Activated T-helper 1 cell treated with anti-CD3 and anti-CD28 coated beads, Interleukin-12 subunit alpha, Interleukin-12 subunit beta, Interleukin-2, Interleukin-4 antibody, amounts not matched to agents 30 ng/mL and 10 ng/mL and 1 ng/mL, durations not matched to agents 14 hours and 24 hours and 36 hours (primary cell): Measurements from ENCODE around the gene RHOXF2. TPM values are rescaled to one million over a fixed set of nuclear protein-coding genes. Genes with fewer than 3 reads are reported as not detected.
"Not testable (repeated sequence)": the region's sequence is repeated elsewhere in the genome, so short reads cannot be mapped to it uniquely, and the experiment has no call there.

Source experiments
- DNase-seq: peaks from one replicate; pipeline ENCODE4 v3.0.0; 2021; ENCODE audit warnings: low spot score
- H3K27ac Mint-ChIP-seq: one replicate; pipeline ENCODE4 v1.8.0; 2021; ENCODE audit warnings: mild to moderate bottlenecking, mixed read lengths
- H3K27me3 Mint-ChIP-seq: one replicate; pipeline ENCODE4 v1.8.0; 2022; ENCODE audit warnings: mild to moderate bottlenecking, moderate library complexity, mixed read lengths; ENCODE audit not compliant: insufficient read depth
- H3K36me3 Mint-ChIP-seq: one replicate; pipeline ENCODE4 v1.8.0; 2021; ENCODE audit warnings: low read depth, mixed read lengths
- H3K4me1 Mint-ChIP-seq: one replicate; pipeline ENCODE4 v1.8.0; 2021; ENCODE audit warnings: low read depth, mixed read lengths
- H3K4me3 Mint-ChIP-seq: one replicate; pipeline ENCODE4 v1.8.0; 2021; ENCODE audit warnings: mild to moderate bottlenecking, moderate library complexity, mixed read lengths
- H3K9me3 Mint-ChIP-seq: one replicate; pipeline ENCODE4 v1.8.0; 2021; ENCODE audit warnings: mixed read lengths
- intact Hi-C: fragments of 100-400 bp; cut with micrococcal nuclease; formaldehyde crosslinking; loops from one replicate; pipeline ENCODE4 v1.15.1; 2024
- total RNA-seq: library from RNA; stranded (reverse); gene quantifications from 2 replicates; pipeline ENCODE4 v1.2.3, GENCODE V29; 2022

RHOXF2 gene
- total RNA-seq, 1 donor from 2014 or later, result not detected

GRCh38 chrX:120145295-120145925, 13.0 kb upstream of the RHOXF2 start:
- H3K9me3 Mint-ChIP-seq, result peaks cover 5% of the 10 kb centered on the region
- DNase-seq, result no peak
- H3K36me3 Mint-ChIP-seq, result peaks cover 6% of the 10 kb centered on the region
- peak overlapping the region; percentile 73 for H3K27ac Mint-ChIP-seq
- H3K4me1 Mint-ChIP-seq, result peaks cover 40% of the 10 kb centered on the region
- intact Hi-C loops, result loop anchor here (10.0 kb wide), 1 partner anchor 79 kb away; no protein-coding TSS in a partner anchor
- H3K4me3 Mint-ChIP-seq, result no peak overlapping the region
- H3K27me3 Mint-ChIP-seq, result peaks cover 3% of the 10 kb centered on the region

DNA sequence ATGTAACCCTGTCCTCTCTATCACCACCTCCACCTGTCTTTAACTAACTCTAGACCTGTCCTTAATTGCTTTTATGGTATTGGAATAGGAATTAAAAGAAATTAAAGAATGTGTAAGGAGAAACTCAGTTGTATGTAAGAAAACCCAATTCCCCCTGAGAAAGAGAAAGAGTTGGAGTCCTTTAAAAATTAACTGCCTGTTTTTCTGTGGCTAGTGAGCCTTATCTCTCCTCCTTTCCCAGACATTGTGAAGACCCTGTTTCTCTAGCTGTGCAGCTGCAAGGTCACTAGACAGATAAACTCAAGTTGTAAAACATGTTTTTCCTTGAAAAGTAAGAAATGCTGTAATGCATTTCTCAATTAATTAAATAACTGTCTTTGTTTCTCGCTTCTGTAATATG, 12.1 kb upstream of the RHOXF2 start:
- H3K4me1 Mint-ChIP-seq, result peaks cover 40% of the 10 kb centered on the region
- H3K4me3 Mint-ChIP-seq, H3K27me3 Mint-ChIP-seq, H3K36me3 Mint-ChIP-seq, H3K9me3 Mint-ChIP-seq, DNase-seq: not testable (repeated sequence)
- intact Hi-C loops, result loop anchor here (10.0 kb wide), 1 partner anchor 78 kb away; no protein-coding TSS in a partner anchor
- peak overlapping the region; percentile 37 for H3K27ac Mint-ChIP-seq

- Mint-ChIP-seq H3K27ac (no peak overlapping the region), H3K4me1 (peaks cover 36% of the 10 kb centered on the region), H3K27me3 (no peaks in the 10 kb centered on the region), H3K9me3 (peaks cover 4% of the 10 kb centered on the region), H3K36me3 (peaks cover 4% of the 10 kb centered on the region), H3K4me3 (no peak overlapping the region)
- intact Hi-C loops, result loop anchor here (10.0 kb wide), 1 partner anchor 77 kb away; no protein-coding TSS in a partner anchor
- DNase-seq, result no peak
Observed at GRCh38 chrX:120147537-120147936, 10.9 kb upstream of the RHOXF2 start.

GRCh38 chrX:120150109-120150744, 8.2 kb upstream of the RHOXF2 start:
- H3K4me3 Mint-ChIP-seq, DNase-seq, intact Hi-C loops, H3K27me3 Mint-ChIP-seq, H3K27ac Mint-ChIP-seq, H3K36me3 Mint-ChIP-seq, H3K9me3 Mint-ChIP-seq: not testable (repeated sequence)
- peaks cover 13% of the 10 kb centered on the region for H3K4me1 Mint-ChIP-seq

- intact Hi-C loops, H3K27me3 Mint-ChIP-seq, H3K4me3 Mint-ChIP-seq, H3K9me3 Mint-ChIP-seq, H3K4me1 Mint-ChIP-seq, DNase-seq, H3K36me3 Mint-ChIP-seq, H3K27ac Mint-ChIP-seq: not testable (repeated sequence)
Observed at GRCh38 chrX:120159086-120159485, 673 bp downstream of the RHOXF2 start.

DNA sequence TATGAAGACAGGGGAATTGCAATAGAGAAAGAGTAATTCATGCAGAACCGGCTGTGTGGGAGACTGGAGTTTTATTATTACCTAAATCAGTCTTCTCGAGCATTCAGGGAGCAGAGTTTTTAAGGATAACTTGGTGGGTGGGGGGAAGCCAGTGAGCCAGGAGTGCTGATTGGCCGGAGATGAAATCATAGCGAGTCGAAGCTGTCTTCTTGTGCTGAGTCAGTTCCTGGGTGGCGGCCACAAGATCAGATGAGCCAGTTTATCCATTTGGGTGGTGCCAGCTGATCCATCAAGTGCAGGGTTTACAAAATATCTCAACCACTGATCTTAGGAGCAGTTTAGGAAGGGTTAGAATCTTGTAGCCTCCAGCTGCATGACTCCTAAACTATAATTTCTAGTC, 34.8 kb downstream of the RHOXF2 start:
- H3K27me3 Mint-ChIP-seq, intact Hi-C loops, H3K9me3 Mint-ChIP-seq, DNase-seq, H3K36me3 Mint-ChIP-seq, H3K4me1 Mint-ChIP-seq, H3K4me3 Mint-ChIP-seq, H3K27ac Mint-ChIP-seq: not testable (repeated sequence)

DNA sequence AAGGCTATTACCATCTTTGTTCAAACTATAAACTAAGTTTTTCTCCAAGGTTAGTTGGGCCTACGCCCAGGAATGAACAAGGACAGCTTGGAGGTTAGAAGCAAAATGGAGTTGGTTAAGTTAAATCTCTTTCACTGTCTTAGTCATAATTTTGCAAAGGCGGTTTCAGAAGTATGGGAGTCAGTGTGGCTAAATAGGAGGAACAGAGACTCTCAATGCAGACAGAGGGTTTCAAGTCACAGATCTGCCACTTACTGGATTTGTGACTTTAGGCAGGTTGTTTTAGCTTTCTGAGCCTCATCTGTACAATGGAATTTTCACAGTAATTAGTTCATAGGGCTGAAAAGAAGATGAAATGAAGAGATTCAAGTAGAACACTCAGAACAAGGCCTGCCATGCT, 35.3 kb downstream of the RHOXF2 start:
- H3K4me1 Mint-ChIP-seq, intact Hi-C loops, H3K4me3 Mint-ChIP-seq, H3K36me3 Mint-ChIP-seq, H3K27me3 Mint-ChIP-seq, H3K9me3 Mint-ChIP-seq, H3K27ac Mint-ChIP-seq, DNase-seq: not testable (repeated sequence)

GRCh38 chrX:120195786-120196185, 37.4 kb downstream of the RHOXF2 start:
- H3K4me3 Mint-ChIP-seq, H3K27ac Mint-ChIP-seq, H3K9me3 Mint-ChIP-seq: not testable (repeated sequence)

GRCh38 chrX:120196626-120197283, 38.3 kb downstream of the RHOXF2 start:
- H3K4me1 Mint-ChIP-seq, DNase-seq, intact Hi-C loops: not testable (repeated sequence)

More at GRCh38 chrX:120195786-120196185, 37.4 kb downstream of the RHOXF2 start:
- intact Hi-C loops, H3K27me3 Mint-ChIP-seq, H3K36me3 Mint-ChIP-seq, H3K4me1 Mint-ChIP-seq, DNase-seq: not testable (repeated sequence)

GRCh38 chrX:120200851-120201250, 42.4 kb downstream of the RHOXF2 start:
- Mint-ChIP-seq H3K4me1 (no peaks in the 10 kb centered on the region), H3K4me3 (no peak overlapping the region), H3K27me3 (no peaks in the 10 kb centered on the region), H3K27ac (no peak overlapping the region), H3K9me3 (no peaks in the 10 kb centered on the region), H3K36me3 (no peaks in the 10 kb centered on the region)
- intact Hi-C loops, result no loop called here
- no peak for DNase-seq

More at GRCh38 chrX:120196626-120197283, 38.3 kb downstream of the RHOXF2 start:
- not testable (repeated sequence) for H3K9me3 Mint-ChIP-seq, H3K4me3 Mint-ChIP-seq, H3K36me3 Mint-ChIP-seq, H3K27ac Mint-ChIP-seq, H3K27me3 Mint-ChIP-seq

- Mint-ChIP-seq H3K27me3 (peaks cover 2% of the 10 kb centered on the region), H3K4me3 (no peak overlapping the region), H3K36me3 (no peaks in the 10 kb centered on the region), H3K27ac (no peak overlapping the region), H3K4me1 (no peaks in the 10 kb centered on the region), H3K9me3 (no peaks in the 10 kb centered on the region)
- no peak for DNase-seq
- intact Hi-C loops, result no loop called here
Observed at GRCh38 chrX:120205816-120206753, 47.7 kb downstream of the RHOXF2 start.

DNA sequence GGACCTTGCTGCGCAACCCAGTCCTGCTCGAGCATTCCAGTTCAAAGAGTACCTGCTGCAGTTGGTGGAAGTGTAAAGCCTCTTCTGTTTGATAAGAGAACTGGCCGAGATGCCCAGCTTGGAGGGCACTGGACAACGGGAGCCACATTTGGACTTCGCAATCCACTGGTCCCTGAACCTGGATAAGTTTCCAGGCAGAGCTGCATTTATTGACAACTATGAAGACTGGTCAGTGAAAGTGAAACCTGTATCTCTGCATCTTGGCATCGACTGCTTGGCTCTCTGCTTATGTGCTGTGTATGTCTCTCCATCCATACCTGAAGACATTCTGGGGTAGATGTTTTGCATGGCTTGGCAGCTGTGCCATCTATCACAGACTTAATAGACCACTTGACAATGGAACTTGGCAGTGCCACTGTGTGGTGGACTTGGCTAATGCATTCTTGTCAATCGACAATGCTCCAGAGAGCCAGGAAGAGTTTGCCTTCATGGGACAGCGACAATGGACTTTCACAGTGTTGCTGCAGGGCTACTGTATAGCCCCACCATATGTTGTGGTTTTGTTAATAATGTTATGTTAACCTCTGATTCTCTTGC, 48.7 kb downstream of the RHOXF2 start:
- H3K36me3 Mint-ChIP-seq, result no peaks in the 10 kb centered on the region
- no peak overlapping the region for H3K4me3 Mint-ChIP-seq
- intact Hi-C loops, result no loop called here
- H3K9me3 Mint-ChIP-seq, result no peaks in the 10 kb centered on the region
- no peaks in the 10 kb centered on the region for H3K4me1 Mint-ChIP-seq
- DNase-seq, result no peak
- peaks cover 2% of the 10 kb centered on the region for H3K27me3 Mint-ChIP-seq
- no peak overlapping the region for H3K27ac Mint-ChIP-seq
